Measurements from ENCODE around the gene SFR1. TPM values are rescaled to one million over a fixed set of nuclear protein-coding genes. Genes with fewer than 3 reads are reported as not detected.
A peak's percentile ranks its signal among the peaks of the same experiment; 100 is the strongest.

The SFR1 gene
- total RNA-seq, 1 donor from 2014 or later: 0.32 TPM

DNA sequence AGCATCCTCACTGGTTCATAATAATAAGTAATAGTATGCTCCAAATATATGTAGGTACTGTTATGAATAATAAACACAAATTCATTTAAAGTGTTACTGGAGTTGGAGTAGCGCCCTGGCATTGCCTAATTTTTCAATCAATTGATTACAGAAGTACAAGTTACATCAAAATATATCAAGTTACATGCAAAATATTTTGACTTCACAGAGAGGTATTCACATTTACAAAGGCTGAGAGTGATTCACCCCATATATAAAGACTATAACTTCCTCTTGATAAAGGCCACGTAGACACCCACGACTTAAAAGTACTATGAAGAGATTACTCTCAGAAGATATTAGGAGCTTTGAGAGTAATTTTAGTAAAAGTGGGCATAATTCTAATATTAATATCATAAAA lies 22.7 kb upstream of the SFR1 start:
- peaks cover 0 to 8% of the 10 kb centered on the region in 2 donors for H3K4me1 ChIP-seq
- intact Hi-C loops (cut with DNase I): no loop called here

DNA sequence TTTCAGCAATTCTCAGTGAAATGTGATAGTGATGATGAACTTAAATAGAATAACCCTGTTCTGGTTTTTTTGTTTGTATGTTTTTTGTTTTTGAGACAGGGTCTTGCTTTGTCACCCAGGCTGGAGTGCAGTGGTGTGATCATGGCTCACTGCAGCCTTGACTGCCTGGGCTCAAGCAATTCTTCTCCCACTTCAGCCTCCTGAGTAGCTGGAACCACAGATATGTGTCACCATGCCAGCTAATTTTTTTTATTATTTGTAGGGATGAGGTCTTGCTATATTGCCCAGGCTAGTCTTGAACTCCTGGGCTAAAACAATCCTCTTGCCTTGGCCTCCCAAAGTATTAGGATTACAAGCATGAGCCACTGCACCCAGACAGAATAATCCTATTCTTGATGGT lies 22.0 kb upstream of the SFR1 start:
- intact Hi-C loops (cut with DNase I): no loop called here
- DNase-seq (ENCODE audit: low spot score in 2 of 2): no peak
- no peaks in the 10 kb centered on the region for H3K27me3 ChIP-seq
- no peaks in the 10 kb centered on the region for H3K9me3 ChIP-seq
- no peaks in the 10 kb centered on the region for H3K36me3 ChIP-seq
- TF ChIP-seq, protein P1, sequence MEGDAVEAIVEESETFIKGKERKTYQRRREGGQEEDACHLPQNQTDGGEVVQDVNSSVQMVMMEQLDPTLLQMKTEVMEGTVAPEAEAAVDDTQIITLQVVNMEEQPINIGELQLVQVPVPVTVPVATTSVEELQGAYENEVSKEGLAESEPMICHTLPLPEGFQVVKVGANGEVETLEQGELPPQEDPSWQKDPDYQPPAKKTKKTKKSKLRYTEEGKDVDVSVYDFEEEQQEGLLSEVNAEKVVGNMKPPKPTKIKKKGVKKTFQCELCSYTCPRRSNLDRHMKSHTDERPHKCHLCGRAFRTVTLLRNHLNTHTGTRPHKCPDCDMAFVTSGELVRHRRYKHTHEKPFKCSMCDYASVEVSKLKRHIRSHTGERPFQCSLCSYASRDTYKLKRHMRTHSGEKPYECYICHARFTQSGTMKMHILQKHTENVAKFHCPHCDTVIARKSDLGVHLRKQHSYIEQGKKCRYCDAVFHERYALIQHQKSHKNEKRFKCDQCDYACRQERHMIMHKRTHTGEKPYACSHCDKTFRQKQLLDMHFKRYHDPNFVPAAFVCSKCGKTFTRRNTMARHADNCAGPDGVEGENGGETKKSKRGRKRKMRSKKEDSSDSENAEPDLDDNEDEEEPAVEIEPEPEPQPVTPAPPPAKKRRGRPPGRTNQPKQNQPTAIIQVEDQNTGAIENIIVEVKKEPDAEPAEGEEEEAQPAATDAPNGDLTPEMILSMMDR (IDR thresholded peaks at IDR 0.05): no peak
- H3K4me1 ChIP-seq: peaks cover 0 to 8% of the 10 kb centered on the region in 2 donors
- no peak overlapping the region for H3K27ac ChIP-seq
- H3K4me3 ChIP-seq: no peak overlapping the region

More for the DNA sequence above, 22.7 kb upstream of the SFR1 start:
- no peak overlapping the region for H3K4me3 ChIP-seq
- TF ChIP-seq, protein P1 (IDR thresholded peaks at IDR 0.05): no peak
- H3K36me3 ChIP-seq: no peaks in the 10 kb centered on the region
- H3K27ac ChIP-seq: no peak overlapping the region
- no peaks in the 10 kb centered on the region for H3K9me3 ChIP-seq
- no peak for DNase-seq (ENCODE audit: low spot score in 2 of 2)
- no peaks in the 10 kb centered on the region for H3K27me3 ChIP-seq

DNA sequence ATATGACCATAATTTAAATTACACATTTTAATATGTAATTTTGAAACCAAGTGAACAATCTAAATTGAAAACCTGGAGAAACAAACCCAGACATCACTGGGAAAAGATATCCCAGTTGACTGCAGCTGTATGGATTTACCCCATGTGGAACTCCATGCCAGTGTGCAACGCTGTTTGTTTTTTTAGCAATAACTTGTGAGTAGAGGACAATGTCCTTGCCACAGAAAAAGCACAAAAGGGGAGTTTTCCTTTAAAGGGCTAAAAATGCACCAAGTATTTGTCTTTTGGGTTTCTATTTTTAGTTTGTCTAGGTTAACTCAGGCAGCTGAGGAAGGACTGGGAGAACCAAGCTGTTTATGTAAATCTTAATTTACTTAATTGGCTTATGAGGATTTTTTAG lies 21.2 kb upstream of the SFR1 start:
- no peaks in the 10 kb centered on the region for H3K36me3 ChIP-seq
- DNase-seq (ENCODE audit: low spot score in 2 of 2): no peak
- no peaks in the 10 kb centered on the region for H3K9me3 ChIP-seq
- no peaks in the 10 kb centered on the region for H3K27me3 ChIP-seq
- TF ChIP-seq, protein P1 (IDR thresholded peaks at IDR 0.05): no peak
- peaks cover 0 to 8% of the 10 kb centered on the region in 2 donors for H3K4me1 ChIP-seq
- no peak overlapping the region for H3K4me3 ChIP-seq
- intact Hi-C loops (cut with DNase I): no loop called here
- peak overlapping the region; percentile 14 to 28 for H3K27ac ChIP-seq

DNA sequence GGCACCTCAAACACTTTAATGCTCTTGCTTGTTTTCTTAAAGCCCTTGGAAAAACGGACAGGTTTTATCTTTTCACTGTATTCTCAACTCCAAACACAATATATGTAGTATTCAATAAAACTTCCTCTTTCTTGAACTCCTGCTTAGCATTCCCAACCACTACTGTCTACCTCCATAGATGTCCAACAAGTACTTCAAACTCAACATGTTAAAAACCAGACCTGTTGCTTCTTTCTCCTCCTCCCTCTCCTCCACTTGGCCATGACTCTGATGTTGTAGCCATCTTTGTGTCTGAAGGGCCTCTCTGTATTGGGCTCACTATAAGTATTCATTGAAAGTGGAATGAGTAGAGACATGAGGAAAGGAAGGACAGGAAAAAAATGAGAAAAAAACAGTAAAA lies 20.1 kb upstream of the SFR1 start:
- Histone ChIP-seq H3K27me3 (no peaks in the 10 kb centered on the region), H3K9me3 (no peaks in the 10 kb centered on the region), H3K4me3 (no peak overlapping the region), H3K36me3 (no peaks in the 10 kb centered on the region), H3K27ac (peak overlapping the region in 1 of 2 donors; percentile 14), H3K4me1 (peaks cover 0 to 8% of the 10 kb centered on the region in 2 donors)
- intact Hi-C loops (cut with DNase I): no loop called here
- no peak for DNase-seq (ENCODE audit: low spot score in 2 of 2)
- TF ChIP-seq, protein P1 (IDR thresholded peaks at IDR 0.05): no peak

DNA sequence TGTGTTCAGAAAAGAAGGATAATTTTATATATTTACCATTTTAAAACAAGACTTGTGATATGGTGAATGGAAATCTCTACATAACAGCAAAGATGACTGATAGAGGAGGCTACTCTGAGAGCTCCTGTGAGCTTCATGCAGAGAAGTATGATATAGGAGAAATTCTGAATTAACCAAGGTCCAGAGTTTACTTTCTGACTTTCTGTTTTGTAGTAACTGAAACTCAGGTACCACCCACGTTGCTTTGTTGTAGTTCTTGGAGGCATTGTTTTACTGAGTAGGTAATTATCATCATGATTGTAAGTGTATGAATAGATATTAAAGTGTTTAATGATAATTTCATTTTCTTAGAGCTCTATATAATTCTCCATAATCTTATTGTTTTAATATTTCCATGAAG lies 18.0 kb upstream of the SFR1 start:
- H3K9me3 ChIP-seq: peaks cover 0 to 4% of the 10 kb centered on the region in 2 donors
- no peak for DNase-seq (ENCODE audit: low spot score in 2 of 2)
- TF ChIP-seq, protein P1 (IDR thresholded peaks at IDR 0.05): no peak
- H3K4me1 ChIP-seq: peaks cover 0 to 8% of the 10 kb centered on the region in 2 donors
- no peak overlapping the region for H3K27ac ChIP-seq
- no peak overlapping the region for H3K4me3 ChIP-seq
- intact Hi-C loops (cut with DNase I): no loop called here
- H3K36me3 ChIP-seq: no peaks in the 10 kb centered on the region
- no peaks in the 10 kb centered on the region for H3K27me3 ChIP-seq

GRCh38 chr10:104104418-104104817 lies 17.6 kb upstream of the SFR1 start:
- Histone ChIP-seq H3K27me3 (no peaks in the 10 kb centered on the region), H3K4me3 (no peak overlapping the region), H3K27ac (no peak overlapping the region), H3K36me3 (no peaks in the 10 kb centered on the region), H3K4me1 (peaks cover 0 to 8% of the 10 kb centered on the region in 2 donors), H3K9me3 (peaks cover 0 to 4% of the 10 kb centered on the region in 2 donors)
- DNase-seq (ENCODE audit: low spot score in 2 of 2): no peak
- TF ChIP-seq, protein P1 (IDR thresholded peaks at IDR 0.05): no peak
- intact Hi-C loops (cut with DNase I): no loop called here
